ENCODE measurements around the gene RNF144B.

DNA sequence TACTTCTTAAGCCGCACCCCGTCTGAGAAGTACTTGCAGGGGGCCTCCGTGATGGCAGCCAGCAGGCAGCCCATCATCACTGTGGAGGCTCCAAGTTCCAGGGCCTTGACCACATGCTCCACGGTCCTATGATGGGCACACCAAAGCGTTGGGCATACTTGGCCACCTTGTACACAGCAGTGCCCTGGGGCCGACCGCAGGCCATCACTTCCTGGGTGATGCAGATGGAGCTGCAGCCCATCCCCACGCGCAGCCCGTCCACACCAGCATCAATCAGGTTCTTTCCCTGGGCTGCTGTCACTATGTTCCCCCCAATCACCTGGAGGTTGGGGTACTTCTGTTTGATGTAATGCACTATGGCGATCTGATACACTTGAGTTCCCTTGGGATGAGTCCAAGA, 19.8 kb upstream of the RNF144B start:
- TF ChIP-seq, protein P1, sequence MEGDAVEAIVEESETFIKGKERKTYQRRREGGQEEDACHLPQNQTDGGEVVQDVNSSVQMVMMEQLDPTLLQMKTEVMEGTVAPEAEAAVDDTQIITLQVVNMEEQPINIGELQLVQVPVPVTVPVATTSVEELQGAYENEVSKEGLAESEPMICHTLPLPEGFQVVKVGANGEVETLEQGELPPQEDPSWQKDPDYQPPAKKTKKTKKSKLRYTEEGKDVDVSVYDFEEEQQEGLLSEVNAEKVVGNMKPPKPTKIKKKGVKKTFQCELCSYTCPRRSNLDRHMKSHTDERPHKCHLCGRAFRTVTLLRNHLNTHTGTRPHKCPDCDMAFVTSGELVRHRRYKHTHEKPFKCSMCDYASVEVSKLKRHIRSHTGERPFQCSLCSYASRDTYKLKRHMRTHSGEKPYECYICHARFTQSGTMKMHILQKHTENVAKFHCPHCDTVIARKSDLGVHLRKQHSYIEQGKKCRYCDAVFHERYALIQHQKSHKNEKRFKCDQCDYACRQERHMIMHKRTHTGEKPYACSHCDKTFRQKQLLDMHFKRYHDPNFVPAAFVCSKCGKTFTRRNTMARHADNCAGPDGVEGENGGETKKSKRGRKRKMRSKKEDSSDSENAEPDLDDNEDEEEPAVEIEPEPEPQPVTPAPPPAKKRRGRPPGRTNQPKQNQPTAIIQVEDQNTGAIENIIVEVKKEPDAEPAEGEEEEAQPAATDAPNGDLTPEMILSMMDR (conservative IDR thresholded peaks at IDR 0.05; ENCODE audit: low read length), result no peak
- no peak for TF ChIP-seq EZH2phosphoT487 (IDR thresholded peaks at IDR 0.05; ENCODE audit: borderline replicate concordance)

All from Loucy (cell line).